SK-N-SH treated with all-trans-retinoic acid at 6 μM for 48 hours (cell line): ENCODE data around the gene C19orf85.

Experiments used
- BACH2 ChIP-seq: fragments of 250-450 bp; sonication (Bioruptor Pico); IDR thresholded peaks from 2 replicates; pipeline ENCODE4 v1.9.0; 2021; ENCODE audit warnings: mild to moderate bottlenecking, borderline replicate concordance
- CREB5 ChIP-seq: fragments of 250-450 bp; sonication (Bioruptor Pico); IDR thresholded peaks from 2 replicates; pipeline ENCODE4 v1.5.1; 2020; ENCODE audit warnings: low read depth, mild to moderate bottlenecking, moderate library complexity
- ESRRG ChIP-seq: fragments of 250-450 bp; sonication (Bioruptor Pico); IDR thresholded peaks from 2 replicates; pipeline ENCODE4 v1.6.1; 2021; ENCODE audit warnings: mild to moderate bottlenecking
- OSR1 ChIP-seq: fragments of 250-450 bp; sonication (Bioruptor Pico); IDR thresholded peaks from 2 replicates; pipeline ENCODE4 v1.8.0; 2022; ENCODE audit warnings: moderate library complexity, mild to moderate bottlenecking, inconsistent platforms
- PPARA ChIP-seq: fragments of 250-450 bp; sonication (Bioruptor Pico); IDR thresholded peaks from 2 replicates; pipeline ENCODE4 v1.5.0; 2020; ENCODE audit warnings: mild to moderate bottlenecking, borderline replicate concordance
- RARB ChIP-seq: fragments of 250-450 bp; sonication (Bioruptor Pico); IDR thresholded peaks from 2 replicates; pipeline ENCODE4 v1.8.0; 2021; ENCODE audit warnings: mild to moderate bottlenecking, moderate library complexity
- SNAI2 ChIP-seq: fragments of 250-450 bp; sonication (Bioruptor Pico); IDR thresholded peaks from 2 replicates; pipeline ENCODE4 v1.5.0; 2020; ENCODE audit warnings: mild to moderate bottlenecking, moderate library complexity
- TCF4 ChIP-seq: fragments of 250-450 bp; sonication (Bioruptor Pico); IDR thresholded peaks from 2 replicates; pipeline ENCODE4 v1.8.0; 2021; ENCODE audit warnings: mild to moderate bottlenecking, moderate library complexity, borderline replicate concordance
- TOX ChIP-seq: fragments of 250-450 bp; sonication (Bioruptor Pico); IDR thresholded peaks from 2 replicates; pipeline ENCODE4 v1.8.0; 2021; ENCODE audit warnings: mild to moderate bottlenecking, moderate library complexity, borderline replicate concordance
- ZFP3 ChIP-seq: fragments of 250-450 bp; sonication (Bioruptor Pico); IDR thresholded peaks from 2 replicates; pipeline ENCODE4 v1.5.0; 2020; ENCODE audit warnings: mild to moderate bottlenecking, moderate library complexity
- TF ChIP-seq, protein P1 (sequence below): fragments of 250-450 bp; sonication (Bioruptor Pico); IDR thresholded peaks from 2 replicates; pipeline ENCODE4 v1.5.0; 2020; ENCODE audit warnings: mild to moderate bottlenecking, moderate library complexity
- TF ChIP-seq, protein P2 (sequence below): fragments of 250-450 bp; sonication (Bioruptor Pico); IDR thresholded peaks from 2 replicates; pipeline ENCODE4 v1.8.0; 2020; ENCODE audit warnings: mild to moderate bottlenecking, moderate library complexity, borderline replicate concordance

DNA sequence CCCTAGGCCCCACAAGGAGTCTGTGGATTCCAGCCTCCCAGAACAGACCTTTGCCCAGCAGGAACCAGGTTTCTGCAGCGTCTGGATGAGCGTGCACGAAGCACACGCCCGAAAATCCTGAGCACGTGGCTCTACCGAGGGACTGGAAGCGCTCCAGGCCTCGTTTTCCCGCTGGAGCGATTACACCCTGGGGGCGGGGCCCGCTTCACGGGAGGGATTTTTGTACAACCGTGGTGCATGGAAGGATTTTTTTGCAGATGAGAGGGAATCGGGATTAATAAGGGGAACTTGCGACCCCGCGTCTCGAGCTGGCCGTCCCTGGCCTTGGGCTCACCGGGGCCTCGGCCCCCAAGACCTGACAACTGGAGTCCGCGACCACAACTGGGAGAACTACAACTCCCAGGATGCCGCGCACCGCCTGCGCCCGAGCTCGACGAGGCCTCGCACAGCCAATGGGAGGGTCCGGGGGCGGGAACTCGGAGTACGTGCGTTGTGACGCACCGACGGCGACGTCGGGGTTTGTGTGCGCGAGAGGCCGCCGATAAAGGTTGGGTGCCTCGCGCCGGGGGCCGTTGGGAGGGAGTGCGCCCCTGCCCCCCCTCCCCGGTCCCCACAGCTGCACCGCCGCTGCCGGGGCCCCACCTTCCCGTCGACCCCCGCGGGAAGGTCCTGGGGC is 11.7 kb upstream of the C19orf85 start, which contains the start of gene ZNF628:
- TF ChIP-seq ZFP3 (CRISPR knock-in tag) = peak; percentile 66; the same call in 1 of the 2 replicates
- no peak for TF ChIP-seq TOX (CRISPR knock-in tag)
- no peak for TF ChIP-seq ESRRG (CRISPR knock-in tag)
- TF ChIP-seq, protein P1, sequence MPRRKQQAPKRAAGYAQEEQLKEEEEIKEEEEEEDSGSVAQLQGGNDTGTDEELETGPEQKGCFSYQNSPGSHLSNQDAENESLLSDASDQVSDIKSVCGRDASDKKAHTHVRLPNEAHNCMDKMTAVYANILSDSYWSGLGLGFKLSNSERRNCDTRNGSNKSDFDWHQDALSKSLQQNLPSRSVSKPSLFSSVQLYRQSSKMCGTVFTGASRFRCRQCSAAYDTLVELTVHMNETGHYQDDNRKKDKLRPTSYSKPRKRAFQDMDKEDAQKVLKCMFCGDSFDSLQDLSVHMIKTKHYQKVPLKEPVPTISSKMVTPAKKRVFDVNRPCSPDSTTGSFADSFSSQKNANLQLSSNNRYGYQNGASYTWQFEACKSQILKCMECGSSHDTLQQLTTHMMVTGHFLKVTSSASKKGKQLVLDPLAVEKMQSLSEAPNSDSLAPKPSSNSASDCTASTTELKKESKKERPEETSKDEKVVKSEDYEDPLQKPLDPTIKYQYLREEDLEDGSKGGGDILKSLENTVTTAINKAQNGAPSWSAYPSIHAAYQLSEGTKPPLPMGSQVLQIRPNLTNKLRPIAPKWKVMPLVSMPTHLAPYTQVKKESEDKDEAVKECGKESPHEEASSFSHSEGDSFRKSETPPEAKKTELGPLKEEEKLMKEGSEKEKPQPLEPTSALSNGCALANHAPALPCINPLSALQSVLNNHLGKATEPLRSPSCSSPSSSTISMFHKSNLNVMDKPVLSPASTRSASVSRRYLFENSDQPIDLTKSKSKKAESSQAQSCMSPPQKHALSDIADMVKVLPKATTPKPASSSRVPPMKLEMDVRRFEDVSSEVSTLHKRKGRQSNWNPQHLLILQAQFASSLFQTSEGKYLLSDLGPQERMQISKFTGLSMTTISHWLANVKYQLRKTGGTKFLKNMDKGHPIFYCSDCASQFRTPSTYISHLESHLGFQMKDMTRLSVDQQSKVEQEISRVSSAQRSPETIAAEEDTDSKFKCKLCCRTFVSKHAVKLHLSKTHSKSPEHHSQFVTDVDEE (CRISPR knock-in tag) = peak; percentile 51; the same call in 1 of the 2 replicates
- no peak for TF ChIP-seq CREB5
- TF ChIP-seq TCF4 (CRISPR knock-in tag) = no peak
- TF ChIP-seq OSR1 = no peak
- TF ChIP-seq RARB (CRISPR knock-in tag) = no peak
- TF ChIP-seq PPARA (CRISPR knock-in tag) = no peak
- no peak for TF ChIP-seq SNAI2 (CRISPR knock-in tag)
- TF ChIP-seq BACH2 (CRISPR knock-in tag) = no peak
- TF ChIP-seq, protein P2, sequence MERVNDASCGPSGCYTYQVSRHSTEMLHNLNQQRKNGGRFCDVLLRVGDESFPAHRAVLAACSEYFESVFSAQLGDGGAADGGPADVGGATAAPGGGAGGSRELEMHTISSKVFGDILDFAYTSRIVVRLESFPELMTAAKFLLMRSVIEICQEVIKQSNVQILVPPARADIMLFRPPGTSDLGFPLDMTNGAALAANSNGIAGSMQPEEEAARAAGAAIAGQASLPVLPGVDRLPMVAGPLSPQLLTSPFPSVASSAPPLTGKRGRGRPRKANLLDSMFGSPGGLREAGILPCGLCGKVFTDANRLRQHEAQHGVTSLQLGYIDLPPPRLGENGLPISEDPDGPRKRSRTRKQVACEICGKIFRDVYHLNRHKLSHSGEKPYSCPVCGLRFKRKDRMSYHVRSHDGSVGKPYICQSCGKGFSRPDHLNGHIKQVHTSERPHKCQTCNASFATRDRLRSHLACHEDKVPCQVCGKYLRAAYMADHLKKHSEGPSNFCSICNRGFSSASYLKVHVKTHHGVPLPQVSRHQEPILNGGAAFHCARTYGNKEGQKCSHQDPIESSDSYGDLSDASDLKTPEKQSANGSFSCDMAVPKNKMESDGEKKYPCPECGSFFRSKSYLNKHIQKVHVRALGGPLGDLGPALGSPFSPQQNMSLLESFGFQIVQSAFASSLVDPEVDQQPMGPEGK (CRISPR knock-in tag) = no peak
